H1 (cell line): Measurements from ENCODE around the gene MAGI2. TPM values are rescaled to one million over a fixed set of nuclear protein-coding genes. Genes with fewer than 3 reads are reported as not detected.

Experiments
- CTCF ChIA-PET: fragments of 300-600 bp; sonication (Branson Sonifier 250); formaldehyde crosslinking; loops from one replicate; lab custom pipeline; 2021; ENCODE audit not compliant: partially characterized antibody; lab: Charles Lee
- POLR2A ChIA-PET: fragments of 300-600 bp; sonication (Branson Sonifier 250); formaldehyde crosslinking; loops from one replicate; lab custom pipeline; 2021; ENCODE audit warnings: inconsistent platforms; ENCODE audit not compliant: partially characterized antibody; lab: Charles Lee
- DNase-seq, 2 experiments: peaks; one replicate each; pipeline versions ENCODE4 v3.0.0 to v3.0.0-alpha.2; 2010 to 2022; ENCODE audit warnings: low spot score in 2 of 2, low read depth in 1 of 2, mixed read lengths in 1 of 2
- FAIRE-seq: peaks from 2 replicates; lab custom pipeline; 2011; peaks lifted over from hg19 to GRCh38; lab: Jason Lieb, UNC
- H2AFZ ChIP-seq: 2 replicates; pipeline ENCODE4 v1.8.1; 2012; ENCODE audit warnings: low read length, inconsistent platforms
- H2AK5ac ChIP-seq: 2 replicates; pipeline ENCODE4 v1.6.1; 2013; ENCODE audit warnings: low read depth, low read length
- H2BK120ac ChIP-seq: replicated peaks from 2 replicates; pipeline ENCODE3; 2013; ENCODE audit warnings: low read depth, low read length, inconsistent platforms
- H2BK12ac ChIP-seq: 2 replicates; pipeline ENCODE4 v1.6.1; 2013; ENCODE audit warnings: low read depth, low read length
- H2BK15ac ChIP-seq: 2 replicates; pipeline ENCODE4 v1.6.1; 2013; ENCODE audit warnings: low read length
- H2BK20ac ChIP-seq: 2 replicates; pipeline ENCODE4 v1.6.1; 2013; ENCODE audit warnings: low read length
- H2BK5ac ChIP-seq: 2 replicates; pipeline ENCODE4 v1.6.1; 2013; ENCODE audit warnings: low read depth, low read length
- H3K14ac ChIP-seq: 2 replicates; pipeline ENCODE4 v1.6.1; 2013; ENCODE audit warnings: inconsistent platforms; ENCODE audit not compliant: insufficient read length
- H3K18ac ChIP-seq: 2 replicates; pipeline ENCODE4 v1.6.1; 2013; ENCODE audit warnings: low read length; ENCODE audit errors: extremely low read depth
- H3K23ac ChIP-seq: 2 replicates; pipeline ENCODE4 v1.6.1; 2013; ENCODE audit warnings: inconsistent platforms; ENCODE audit not compliant: insufficient read length
- H3K23me2 ChIP-seq: 2 replicates; pipeline ENCODE4 v1.6.1; 2013; ENCODE audit warnings: low read depth, low read length
- H3K27ac ChIP-seq: 2 replicates; pipeline ENCODE4 v1.6.1; 2011; ENCODE audit warnings: low read depth, low read length, inconsistent platforms
- H3K27me3 ChIP-seq, 4 experiments: replicated peaks in 1 of 4; 1 replicate in 1 of 4; 2 replicates in 3 of 4; pipeline versions ENCODE4 v1.6.1 to v1.8.1; 2011 to 2013; ENCODE audit warnings: low read length in 3 of 4, mild to moderate bottlenecking in 3 of 4, inconsistent platforms in 2 of 4, mixed read lengths in 2 of 4, moderate library complexity in 1 of 4; ENCODE audit not compliant: control insufficient read depth in 3 of 4, insufficient read depth in 3 of 4; ENCODE audit errors: extremely low read depth in 1 of 4
- H3K36me3 ChIP-seq, 4 experiments: 2 replicates each; pipeline versions ENCODE4 v1.6.1 to v1.8.1; 2011 to 2013; ENCODE audit warnings: mild to moderate bottlenecking in 4 of 4, low read length in 3 of 4, moderate library complexity in 2 of 4, control low read depth in 1 of 4, inconsistent platforms in 1 of 4; ENCODE audit not compliant: insufficient read depth in 4 of 4, control insufficient read depth in 2 of 4
- H3K4ac ChIP-seq: replicated peaks from 2 replicates; pipeline ENCODE3; 2013; ENCODE audit warnings: low read length, low read depth, mixed read lengths, inconsistent platforms; ENCODE audit not compliant: insufficient read length
- H3K4me1 ChIP-seq, 4 experiments: replicated peaks in 1 of 4; 1 replicate in 1 of 4; 2 replicates in 3 of 4; pipeline versions ENCODE4 v1.6.1 to v1.8.1; 2011 to 2013; ENCODE audit warnings: low read length in 3 of 4, inconsistent platforms in 2 of 4, mixed read lengths in 1 of 4; ENCODE audit not compliant: insufficient read depth in 4 of 4, control insufficient read depth in 3 of 4
- H3K4me2 ChIP-seq, 2 experiments: 2 replicates each; pipeline versions ENCODE4 v1.6.1 to v1.8.1; 2011 to 2013; ENCODE audit warnings: low read depth in 2 of 2, low read length in 2 of 2, control low read depth in 1 of 2, inconsistent platforms in 1 of 2, mild to moderate bottlenecking in 1 of 2; ENCODE audit not compliant: insufficient read depth in 1 of 2
- H3K4me3 ChIP-seq, 4 experiments: fragments of 200-600, 300-600 bp in 1 of 4; sonication (generic), shearing (Covaris generic), sonication (Bioruptor Twin) in 1 of 4; 2 replicates each; pipeline versions ENCODE4 v1.5.1 to v1.8.1; 2011 to 2016; ENCODE audit warnings: low read length in 4 of 4, low read depth in 3 of 4, control low read depth in 2 of 4, inconsistent platforms in 2 of 4, mild to moderate bottlenecking in 2 of 4, mixed read lengths in 1 of 4, moderate library complexity in 1 of 4; ENCODE audit not compliant: insufficient read depth in 2 of 4; ENCODE audit errors: extremely low read depth in 1 of 4
- H3K56ac ChIP-seq: replicated peaks from 2 replicates; pipeline ENCODE3; 2013; ENCODE audit warnings: low read depth, mild to moderate bottlenecking, mixed read lengths, low read length, inconsistent platforms; ENCODE audit not compliant: insufficient read length
- H3K79me1 ChIP-seq: 2 replicates; pipeline ENCODE4 v1.6.1; 2013; ENCODE audit warnings: low read depth, low read length, control low read depth
- H3K79me2 ChIP-seq, 2 experiments: 2 replicates each; pipeline versions ENCODE4 v1.6.1 to v1.8.1; 2012 to 2013; ENCODE audit warnings: low read length in 2 of 2, mild to moderate bottlenecking in 2 of 2, inconsistent platforms in 1 of 2; ENCODE audit not compliant: insufficient read depth in 2 of 2, control insufficient read depth in 1 of 2
- H3K9ac ChIP-seq, 4 experiments: replicated peaks in 1 of 4; 1 replicate in 1 of 4; 2 replicates in 3 of 4; pipeline versions ENCODE4 v1.6.1 to v1.8.1; 2011 to 2013; ENCODE audit warnings: low read depth in 3 of 4, low read length in 3 of 4, control low read depth in 2 of 4, mild to moderate bottlenecking in 2 of 4, moderate library complexity in 2 of 4, inconsistent platforms in 1 of 4; ENCODE audit errors: extremely low read depth in 1 of 4
- H3K9me3 ChIP-seq, 2 experiments: 2 replicates each; pipeline versions ENCODE4 v1.6.1 to v1.8.1; 2012 to 2013; ENCODE audit warnings: mild to moderate bottlenecking in 2 of 2, moderate library complexity in 2 of 2, control low read depth in 1 of 2, inconsistent platforms in 1 of 2, low read depth in 1 of 2, low read length in 1 of 2, mixed read lengths in 1 of 2; ENCODE audit not compliant: insufficient read depth in 2 of 2
- H4K20me1 ChIP-seq, 2 experiments: replicated peaks in 1 of 2; 2 replicates each; pipeline versions ENCODE3 to v1.8.1; 2011 to 2013; ENCODE audit warnings: inconsistent platforms in 2 of 2, low read length in 2 of 2, mild to moderate bottlenecking in 1 of 2; ENCODE audit not compliant: insufficient read depth in 2 of 2, control insufficient read depth in 1 of 2
- H4K5ac ChIP-seq: 2 replicates; pipeline ENCODE4 v1.6.1; 2013; ENCODE audit warnings: low read length, low read depth, mixed read lengths, inconsistent platforms; ENCODE audit not compliant: insufficient read length
- H4K8ac ChIP-seq: 2 replicates; pipeline ENCODE4 v1.8.0; 2013; ENCODE audit warnings: mild to moderate bottlenecking, moderate library complexity, low read length, inconsistent platforms; ENCODE audit not compliant: insufficient read depth; ENCODE audit errors: extremely low read depth
- H4K91ac ChIP-seq: replicated peaks from 2 replicates; pipeline ENCODE3; 2013; ENCODE audit warnings: low read length, mixed read lengths, inconsistent platforms; ENCODE audit not compliant: insufficient read length
- BACH1 ChIP-seq: IDR thresholded peaks from 2 replicates; pipeline ENCODE4 v1.6.1; 2012; ENCODE audit warnings: low read length, improper control_type of control experiment
- CEBPB ChIP-seq: IDR thresholded peaks from 2 replicates; pipeline ENCODE4 v1.6.1; 2012; ENCODE audit warnings: low read depth, low read length
- EGR1 ChIP-seq: IDR thresholded peaks from 2 replicates; pipeline ENCODE4 v1.6.1; 2011; ENCODE audit warnings: low read depth, low read length, borderline replicate concordance
- EP300 ChIP-seq, 2 experiments: IDR thresholded peaks; 1 replicate in 1 of 2; 2 replicates in 1 of 2; pipeline ENCODE4 v1.6.1; 2011 to 2012; ENCODE audit warnings: low read depth in 2 of 2, low read length in 2 of 2, mild to moderate bottlenecking in 2 of 2, borderline replicate concordance in 1 of 2, inconsistent platforms in 1 of 2, moderate library complexity in 1 of 2
- NANOG ChIP-seq: IDR thresholded peaks from 2 replicates; pipeline ENCODE4 v1.6.1; 2011; ENCODE audit warnings: low read length, low read depth, mild to moderate bottlenecking, inconsistent platforms; ENCODE audit not compliant: insufficient read depth, poor library complexity, severe bottlenecking
- NRF1 ChIP-seq: IDR thresholded peaks from 2 replicates; pipeline ENCODE4 v1.6.1; 2011; ENCODE audit warnings: mild to moderate bottlenecking, low read depth, low read length, improper control_type of control experiment
- POLR2A ChIP-seq, 2 experiments: IDR thresholded peaks; 1 replicate in 1 of 2; 2 replicates in 1 of 2; pipeline ENCODE4 v1.6.1; 2011; ENCODE audit warnings: low read depth in 2 of 2, low read length in 2 of 2, mild to moderate bottlenecking in 2 of 2; ENCODE audit errors: control extremely low read depth in 1 of 2
- RXRA ChIP-seq: IDR thresholded peaks from 2 replicates; pipeline ENCODE4 v1.6.1; 2011; ENCODE audit warnings: low read depth, mild to moderate bottlenecking, low read length, moderate library complexity; ENCODE audit not compliant: insufficient read depth
- SP1 ChIP-seq: IDR thresholded peaks from 2 replicates; pipeline ENCODE4 v1.6.1; 2011; ENCODE audit warnings: low read depth, low read length
- WGBS, 2 experiments: shearing (Covaris generic) in 1 of 2; methylation state at CpG; one replicate each; pipeline versions ENCODE4 v1.1.6 to v1.1.7; 2013 to 2015; ENCODE audit warnings: low lambda C conversion rate in 2 of 2, mixed read lengths in 2 of 2, inconsistent platforms in 1 of 2, low coverage in 1 of 2, missing lambda C conversion rate in 1 of 2; ENCODE audit not compliant: insufficient replicate concordance in 2 of 2, insufficient coverage in 1 of 2, insufficient read length in 1 of 2; ENCODE audit errors: extremely low coverage in 1 of 2, missing lambda C conversion rate in 1 of 2; 5-methylcytosine and 5-hydroxymethylcytosine counted together
- polyA plus RNA-seq, 7 experiments: library from polyadenylated mRNA; depleted of rRNA in 3 of 7; stranded (reverse) in 5 of 7; unstranded in 2 of 7; fragments of >200 nt in 5 of 7; fragments of 200-250 nt in 2 of 7; gene quantifications; 1 replicate in 5 of 7; 2 replicates in 1 of 7; 4 replicates in 1 of 7; pipeline versions ENCODE4 v1.2.1 to v1.2.3, GENCODE V29; 2011 to 2013; ENCODE audit warnings: missing spikeins in 2 of 7, mixed read lengths in 2 of 7
- total RNA-seq: library from RNA; stranded (reverse); fragmentation: NEBNext Ultra II Directional; extraction: Animal tissue kit (Norgen Biotek cat#: 25700); gene quantifications from 2 replicates; pipeline ENCODE4 v1.2.1, GENCODE V29; 2021

The MAGI2 gene
- total and polyA plus RNA-seq, 2 of the 8 experiments (the other 6 are each of a cell fraction or from before 2014, with no cell fraction given), result 6.0 to 27.3 TPM

- no peak overlapping the region for H3K27ac ChIP-seq
- H2BK5ac ChIP-seq, result no peak overlapping the region
- H2AFZ ChIP-seq, result no peak overlapping the region
- no peak overlapping the region for H4K91ac ChIP-seq
- H2AK5ac ChIP-seq, result no peak overlapping the region
- H3K23ac ChIP-seq, result no peak overlapping the region
- H3K18ac ChIP-seq, result no peak overlapping the region
- H3K79me1 ChIP-seq, result no peaks in the 10 kb centered on the region
- FAIRE-seq, result no peak
- H4K8ac ChIP-seq, result no peak overlapping the region
- TF ChIP-seq BACH1 (no peak), RXRA (no peak), NRF1 (no peak), EP300 (IDR thresholded peaks at IDR 0.05; ENCODE audit: borderline replicate concordance in 1 of 2, low read depth in 2 of 2, low read length in 2 of 2) (no peak), EGR1 (no peak), CEBPB (no peak), POLR2A (IDR thresholded peaks at IDR 0.05; ENCODE audit: control extremely low read depth in 1 of 2, low read depth in 2 of 2, low read length in 2 of 2) (no peak), SP1 (no peak), NANOG (no peak)
- H3K14ac ChIP-seq, result no peak overlapping the region
- no peaks in the 10 kb centered on the region for H3K4me1 ChIP-seq
- no peaks in the 10 kb centered on the region for H3K23me2 ChIP-seq
- H3K56ac ChIP-seq, result no peak overlapping the region
- H3K4me2 ChIP-seq, result no peak overlapping the region
- H3K9me3 ChIP-seq, result no peaks in the 10 kb centered on the region
- H2BK120ac ChIP-seq, result no peak overlapping the region
- ChIA-PET POLR2A (no interaction called here), CTCF (interaction anchor here (0.6 to 1.4 kb wide), 2 partner anchors 13 to 134 kb away, joined by 3 read pairs; no protein-coding TSS in a partner anchor)
- H2BK12ac ChIP-seq, result no peak overlapping the region
- H3K36me3 ChIP-seq, result no peaks in the 10 kb centered on the region
- no peak overlapping the region for H2BK15ac ChIP-seq
- no peak overlapping the region for H3K4me3 ChIP-seq
- H2BK20ac ChIP-seq, result no peak overlapping the region
- H3K79me2 ChIP-seq, result no peaks in the 10 kb centered on the region
- H3K27me3 ChIP-seq, result no peaks in the 10 kb centered on the region
- no peak overlapping the region for H4K5ac ChIP-seq
- no peak overlapping the region for H3K9ac ChIP-seq
- no peak for DNase-seq
- no peak overlapping the region for H3K4ac ChIP-seq
- no peaks in the 10 kb centered on the region for H4K20me1 ChIP-seq
- 84% methylated on average over 3 of the region's 3 CpGs; no CpG with 5 or more reads in 1 of the 2 experiments for WGBS, 2 experiments
These were observed 1218.8 kb downstream of the MAGI2 start for GRCh38 chr7:78234634-78235033.
